DND-41 (cell line): ENCODE measurements around the gene MEIS1.

ENCODE experiments used
- ATAC-seq: fragments of 200-7000 bp; cut with Tn5 transposase; 3 replicates; pipeline ENCODE4 v1.9.1; 2021; ENCODE audit warnings: low read depth; ENCODE audit not compliant: insufficient read depth
- DNase-seq: peaks from one replicate; pipeline ENCODE4 v3.0.0-alpha.2; 2020
- H2AFZ ChIP-seq: 2 replicates; pipeline ENCODE4 v1.6.0; 2012; ENCODE audit warnings: low read depth, low read length
- H3K27ac ChIP-seq: 2 replicates; pipeline ENCODE4 v1.5.1; 2012; ENCODE audit warnings: low read length, inconsistent platforms
- H3K27me3 ChIP-seq: fragments of 200-600 bp; sonication (generic); 2 replicates; pipeline ENCODE4 v1.6.0; 2012; ENCODE audit warnings: low read length, mild to moderate bottlenecking, inconsistent platforms; ENCODE audit not compliant: insufficient read depth, poor library complexity
- H3K36me3 ChIP-seq: 2 replicates; pipeline ENCODE4 v1.5.1; 2012; ENCODE audit warnings: low read length, inconsistent platforms; ENCODE audit not compliant: insufficient read depth
- H3K4me1 ChIP-seq: 2 replicates; pipeline ENCODE4 v1.5.1; 2012; ENCODE audit warnings: mild to moderate bottlenecking, low read length; ENCODE audit not compliant: insufficient read depth
- H3K4me2 ChIP-seq: 2 replicates; pipeline ENCODE4 v1.6.0; 2012; ENCODE audit warnings: mild to moderate bottlenecking, moderate library complexity, low read length, inconsistent platforms; ENCODE audit not compliant: insufficient read depth
- H3K4me3 ChIP-seq, 2 experiments: fragments of 200-600 bp in 1 of 2; shearing (Covaris generic) in 1 of 2; 2 replicates each; pipeline ENCODE4 v1.5.1; 2012 to 2016; ENCODE audit warnings: inconsistent platforms in 2 of 2, low read length in 2 of 2, mild to moderate bottlenecking in 2 of 2, low read depth in 1 of 2, moderate library complexity in 1 of 2
- H3K79me2 ChIP-seq: 2 replicates; pipeline ENCODE4 v1.6.0; 2012; ENCODE audit warnings: low read length, inconsistent platforms; ENCODE audit not compliant: insufficient read depth
- H3K9ac ChIP-seq: 2 replicates; pipeline ENCODE4 v1.6.0; 2012; ENCODE audit warnings: low read depth, mild to moderate bottlenecking, inconsistent platforms, low read length, moderate library complexity
- H3K9me3 ChIP-seq: 2 replicates; pipeline ENCODE4 v1.5.1; 2012; ENCODE audit warnings: low read length, moderate library complexity, mild to moderate bottlenecking, inconsistent platforms; ENCODE audit not compliant: insufficient read depth, severe bottlenecking
- H4K20me1 ChIP-seq: 2 replicates; pipeline ENCODE4 v1.6.0; 2012; ENCODE audit warnings: low read length; ENCODE audit not compliant: insufficient read depth
- CTCF ChIP-seq: IDR thresholded peaks from 2 replicates; pipeline ENCODE4 v1.5.1; 2012; ENCODE audit warnings: borderline replicate concordance, low read length, moderate library complexity, mild to moderate bottlenecking; ENCODE audit not compliant: poor library complexity, severe bottlenecking; ENCODE audit errors: extremely low read depth
- EZH2 ChIP-seq: IDR thresholded peaks from 3 replicates; pipeline ENCODE4 v1.6.1; 2012; ENCODE audit warnings: borderline replicate concordance, low read depth, mild to moderate bottlenecking, moderate library complexity, low read length, inconsistent platforms; ENCODE audit not compliant: severe bottlenecking

MEIS1 gene

GRCh38 chr2:66573416-66573815, 138.5 kb downstream of the MEIS1 start:
- DNase-seq (no peak), ATAC-seq (no peak)
- no peak overlapping the region for H2AFZ ChIP-seq
- no peaks in the 10 kb centered on the region for H3K79me2 ChIP-seq
- no peak for TF ChIP-seq EZH2
- no peak for TF ChIP-seq CTCF
- H3K4me3 ChIP-seq, result no peak overlapping the region
- H3K27ac ChIP-seq, result no peak overlapping the region
- H3K27me3 ChIP-seq, result no peaks in the 10 kb centered on the region
- no peak overlapping the region for H3K9ac ChIP-seq
- no peaks in the 10 kb centered on the region for H4K20me1 ChIP-seq
- H3K9me3 ChIP-seq, result no peaks in the 10 kb centered on the region
- H3K4me2 ChIP-seq, result no peak overlapping the region
- H3K4me1 ChIP-seq, result no peaks in the 10 kb centered on the region
- H3K36me3 ChIP-seq, result no peaks in the 10 kb centered on the region

- Histone ChIP-seq H3K4me3 (no peak overlapping the region), H3K4me1 (no peaks in the 10 kb centered on the region), H3K79me2 (no peaks in the 10 kb centered on the region), H3K36me3 (no peaks in the 10 kb centered on the region), H3K4me2 (no peak overlapping the region), H4K20me1 (no peaks in the 10 kb centered on the region), H3K9me3 (no peaks in the 10 kb centered on the region), H3K27me3 (no peaks in the 10 kb centered on the region), H3K27ac (no peak overlapping the region), H2AFZ (no peak overlapping the region), H3K9ac (no peak overlapping the region)
- ATAC-seq (no peak), DNase-seq (no peak)
- TF ChIP-seq EZH2 (no peak), CTCF (no peak)
Measured at GRCh38 chr2:66573821-66574233, 138.9 kb downstream of the MEIS1 start.

GRCh38 chr2:66574701-66575624, 140.0 kb downstream of the MEIS1 start:
- DNase-seq, result no peak
- no peak overlapping the region for H3K27ac ChIP-seq
- no peak overlapping the region for H3K4me3 ChIP-seq
- TF ChIP-seq EZH2 (no peak), CTCF (no peak)
- no peak overlapping the region for H2AFZ ChIP-seq
- no peak overlapping the region for H3K4me2 ChIP-seq
- H3K79me2 ChIP-seq, result no peaks in the 10 kb centered on the region
- H3K9ac ChIP-seq, result no peak overlapping the region
- no peaks in the 10 kb centered on the region for H3K36me3 ChIP-seq
- no peaks in the 10 kb centered on the region for H4K20me1 ChIP-seq
- H3K9me3 ChIP-seq, result no peaks in the 10 kb centered on the region
- no peak for ATAC-seq
- no peaks in the 10 kb centered on the region for H3K4me1 ChIP-seq
- no peaks in the 10 kb centered on the region for H3K27me3 ChIP-seq
